T-helper 1 cell (primary cell): Measurements from ENCODE around the gene C17orf100.

ENCODE experiments used
- DNase-seq, 5 donors: peaks; one replicate each; pipeline ENCODE4 v3.0.0-alpha.2; 2012 to 2020

The C17orf100 gene

GRCh38 chr17:6695051-6695450 is 43.5 kb downstream of the C17orf100 start:
- DNase-seq: no peak

DNA sequence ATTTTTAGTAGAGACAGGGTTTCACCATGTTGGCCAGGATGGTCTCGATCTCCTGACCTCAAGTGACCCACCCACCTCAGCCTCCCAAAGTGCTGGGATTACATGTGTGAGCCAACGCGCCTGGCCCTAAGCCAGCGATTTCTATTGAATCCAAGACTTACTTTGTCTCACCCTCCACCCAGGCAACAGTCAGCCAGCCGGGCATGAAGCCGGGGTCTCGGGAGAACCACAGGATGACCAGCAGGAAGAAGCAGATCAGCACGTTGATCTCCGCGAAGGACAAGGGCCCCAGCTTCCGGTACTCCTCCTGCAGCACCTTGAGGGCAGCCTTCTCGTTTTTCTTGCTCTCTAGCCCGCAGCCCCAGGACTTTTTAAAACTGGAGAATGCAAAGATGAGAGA is 44.0 kb downstream of the C17orf100 start:
- DNase-seq: no peak

GRCh38 chr17:6696906-6697305 is 45.3 kb downstream of the C17orf100 start:
- no peak for DNase-seq

DNA sequence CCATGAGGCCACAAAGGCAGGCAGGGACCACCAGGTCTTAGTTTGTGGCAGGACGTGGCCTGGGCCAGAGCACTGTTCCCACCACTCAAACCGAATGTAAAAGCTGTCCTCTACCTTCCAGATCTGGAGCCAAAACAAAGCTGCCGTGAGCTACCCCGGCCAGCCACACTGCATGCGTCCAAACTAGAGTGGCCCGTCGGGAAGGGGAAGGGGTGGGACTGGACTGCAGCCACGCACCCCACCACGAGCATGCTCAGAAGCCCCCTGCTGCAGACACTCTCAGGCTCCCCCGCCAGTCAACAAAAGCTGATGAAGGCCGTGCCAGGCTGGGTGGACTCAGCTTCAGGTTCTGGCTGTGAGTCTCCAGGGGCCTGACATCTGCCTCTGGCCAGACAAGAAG is 46.4 kb downstream of the C17orf100 start:
- DNase-seq: no peak

DNA sequence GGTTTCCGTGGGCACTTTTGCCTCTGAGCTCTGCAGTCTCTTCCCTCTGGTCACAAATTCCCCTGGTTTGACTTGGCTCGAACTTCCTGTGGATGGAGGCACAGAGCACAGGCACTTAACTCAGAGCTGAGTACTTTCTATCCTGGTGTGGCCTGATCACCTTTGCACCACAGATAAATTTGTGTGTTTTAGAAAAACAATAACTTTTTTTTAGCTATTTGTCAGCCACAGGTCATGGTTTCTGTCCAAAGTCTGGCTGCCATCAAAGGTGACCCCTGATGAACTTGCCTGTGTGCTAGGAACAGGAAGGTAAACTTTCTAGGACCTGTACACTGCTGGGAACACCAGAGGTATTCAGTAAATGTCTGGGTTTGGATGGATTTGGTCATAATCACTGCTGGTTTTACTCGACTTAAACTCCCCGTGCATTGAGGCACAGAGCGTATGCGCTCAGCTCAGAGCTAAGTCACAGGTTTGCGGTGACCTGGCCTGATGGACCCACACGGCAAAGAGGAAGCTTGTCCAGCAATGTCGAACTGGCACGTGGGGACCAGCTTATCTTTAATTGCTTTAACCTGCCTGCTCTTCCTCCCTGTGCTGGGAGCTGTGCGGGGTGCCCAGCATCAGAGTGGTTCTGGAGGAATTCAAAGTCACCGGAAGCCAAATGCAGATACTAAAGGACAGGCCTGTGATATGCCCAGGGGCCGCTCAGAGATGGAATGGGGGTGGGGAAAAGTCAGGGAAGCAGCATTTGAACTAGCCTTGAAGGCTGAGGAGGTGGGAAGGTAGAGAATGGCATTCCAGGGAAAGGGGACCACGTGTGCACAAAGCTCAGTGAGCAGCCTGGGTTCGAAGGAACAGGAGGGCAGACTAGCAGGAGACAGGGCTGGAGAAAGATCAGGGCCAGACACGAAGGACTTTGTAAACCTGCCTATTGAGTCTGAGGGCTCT is 48.7 kb downstream of the C17orf100 start:
- no peak for DNase-seq

- no peak for DNase-seq
Observed at GRCh38 chr17:6700948-6701307, 49.4 kb downstream of the C17orf100 start.

GRCh38 chr17:6701719-6702118 is 50.2 kb downstream of the C17orf100 start:
- DNase-seq: peak in 1 of 5 donors; percentile 4

- DNase-seq: no peak
Observed at GRCh38 chr17:6702567-6703215, 51.1 kb downstream of the C17orf100 start.
